Small intestine (tissue), 7 donors: Measurements from ENCODE around the gene MYD88. TPM values are rescaled to one million over a fixed set of nuclear protein-coding genes. Genes with fewer than 3 reads are reported as not detected.

Experiments used
- DNase-seq, 2 donors: peaks; one replicate each; pipeline versions ENCODE4 v3.0.0 to v3.0.0-alpha.2; 2013
- FAIRE-seq: peaks from 2 replicates; lab custom pipeline; 2012; peaks lifted over from hg19 to GRCh38; lab: Jason Lieb, UNC
- H3K27ac ChIP-seq, 3 donors: one replicate each; pipeline ENCODE4 v1.5.1; 2013; ENCODE audit warnings: low read length in 2 of 3, mild to moderate bottlenecking in 2 of 3, control low read depth in 1 of 3, inconsistent platforms in 1 of 3, low read depth in 1 of 3, moderate library complexity in 1 of 3
- H3K27me3 ChIP-seq, 3 donors: one replicate each; pipeline ENCODE4 v1.6.1; 2013; ENCODE audit warnings: low read length in 3 of 3, inconsistent platforms in 1 of 3; ENCODE audit not compliant: control insufficient read depth in 3 of 3, insufficient read depth in 3 of 3
- H3K36me3 ChIP-seq, 3 donors: one replicate each; pipeline ENCODE4 v1.6.1; 2013; ENCODE audit warnings: low read length in 3 of 3, inconsistent platforms in 1 of 3, low read depth in 1 of 3, mild to moderate bottlenecking in 1 of 3, moderate library complexity in 1 of 3; ENCODE audit not compliant: control insufficient read depth in 3 of 3, insufficient read depth in 2 of 3
- H3K4me1 ChIP-seq, 3 donors: one replicate each; pipeline ENCODE4 v1.6.1; 2013; ENCODE audit warnings: low read length in 2 of 3, inconsistent platforms in 1 of 3, low read depth in 1 of 3, mild to moderate bottlenecking in 1 of 3, moderate library complexity in 1 of 3; ENCODE audit not compliant: control insufficient read depth in 3 of 3, insufficient read depth in 2 of 3
- H3K4me3 ChIP-seq, 3 donors: one replicate each; pipeline ENCODE4 v1.5.1; 2013; ENCODE audit warnings: low read length in 3 of 3, control low read depth in 1 of 3, inconsistent platforms in 1 of 3, low read depth in 1 of 3, mild to moderate bottlenecking in 1 of 3, moderate library complexity in 1 of 3
- H3K9me3 ChIP-seq, 2 donors: one replicate each; pipeline ENCODE4 v1.6.1; 2013; ENCODE audit warnings: low read depth in 1 of 2, low read length in 1 of 2; ENCODE audit not compliant: control insufficient read depth in 2 of 2, insufficient read depth in 1 of 2
- WGBS, 3 donors: extraction: QIAGEN DNeasy Blood & Tissue Kit; methylation state at CpG; one replicate each; pipeline ENCODE4 v1.1.7; 2013; 5-methylcytosine and 5-hydroxymethylcytosine counted together
- polyA plus RNA-seq, 4 donors: library from polyadenylated mRNA; stranded (reverse) in 3 of 4; unstranded in 1 of 4; fragments of 200-250 nt in 3 of 4; fragments of 120-200 nt in 1 of 4; gene quantifications; one replicate each; pipeline versions ENCODE4 v1.2.1 to v1.2.3, GENCODE V29; 2013
- donor health status: healthy with polysubstance abuse.
- donor health status: control.
- donor health status: control.
- donor health status: Bipolar disorder and iron deficiency.
- donor health status: healthy.

Gene MYD88
- polyA plus RNA-seq, 4 donors = 30.5 to 62.2 (median 41.8) TPM

DNA sequence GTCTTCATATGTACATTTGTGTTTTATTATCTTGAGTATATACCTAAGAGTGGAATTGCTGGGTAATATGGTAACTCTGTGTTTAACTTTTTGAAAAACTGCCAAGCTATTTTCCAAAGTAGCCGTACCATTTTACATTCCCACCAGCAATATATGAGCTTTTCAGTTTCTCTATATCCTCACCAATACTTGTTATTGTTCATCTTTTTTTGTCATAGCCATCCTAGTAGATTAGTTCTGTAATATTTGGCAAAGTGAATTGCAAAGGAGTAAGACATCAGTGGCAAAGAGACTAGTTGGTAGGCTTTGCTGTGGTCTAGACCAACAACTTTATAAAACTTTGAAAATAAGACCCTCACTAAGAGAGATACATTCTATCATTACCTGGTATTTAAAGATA, 48.3 kb downstream of the MYD88 start:
- DNase-seq = no peak
- no peak overlapping the region for H3K27ac ChIP-seq
- H3K4me3 ChIP-seq = no peak overlapping the region
- FAIRE-seq = no peak
- H3K36me3 ChIP-seq = peaks cover 0 to 13% (median 1%) of the 10 kb centered on the region in 3 donors
- peaks cover 0 to 2% (median 0%) of the 10 kb centered on the region in 3 donors for H3K4me1 ChIP-seq
- no peaks in the 10 kb centered on the region for H3K9me3 ChIP-seq
- 94 to 100% (median 100%) methylated on average over 1 of the region's 1 CpG for WGBS, 3 donors
- no peaks in the 10 kb centered on the region for H3K27me3 ChIP-seq

DNA sequence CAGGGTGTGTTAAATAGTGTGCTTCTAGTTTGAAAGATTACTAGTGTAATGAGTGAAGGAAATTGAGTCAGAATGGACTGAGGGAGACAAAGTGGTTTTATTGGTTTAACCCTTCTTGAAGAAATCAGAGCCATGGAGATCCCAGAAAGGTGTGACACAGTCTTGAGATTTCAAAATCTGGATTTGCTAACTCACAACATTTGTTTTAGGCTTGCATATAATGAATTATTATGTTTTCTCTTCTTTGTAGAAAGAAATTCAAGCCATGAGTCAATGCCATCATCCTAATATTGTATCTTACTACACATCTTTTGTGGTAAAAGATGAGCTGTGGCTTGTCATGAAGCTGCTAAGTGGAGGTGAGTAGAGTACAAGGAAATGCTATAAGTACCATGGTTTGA, 52.0 kb downstream of the MYD88 start:
- H3K9me3 ChIP-seq = no peaks in the 10 kb centered on the region
- no peaks in the 10 kb centered on the region for H3K27me3 ChIP-seq
- no peak overlapping the region for H3K27ac ChIP-seq
- no peak overlapping the region for H3K4me3 ChIP-seq
- DNase-seq = no peak
- H3K36me3 ChIP-seq = peaks cover 0 to 7% (median 6%) of the 10 kb centered on the region in 3 donors
- FAIRE-seq = no peak
- H3K4me1 ChIP-seq = peaks cover 0 to 2% (median 0%) of the 10 kb centered on the region in 3 donors

Other genes with a start within 250 kb of the MYD88 start
- 100 to 1,000 TPM in 3 of 4 donors, 10 to 100 TPM in 1; 57.6 to 266 (median 154) TPM for gene VILL, start 147.9 kb upstream of the MYD88 start, polyA plus RNA-seq
- 10 to 100 TPM in 2 of 4 donors, 1 to 10 TPM in 2; 7.8 to 20.7 (median 12.6) TPM for gene PLCD1, start 109.0 kb upstream of the MYD88 start, polyA plus RNA-seq
- 1 to 10 TPM in 1 of 4 donors, under 1 TPM in 3; 0.19 to 1.5 (median 0.85) TPM for gene DLEC1, start 99.5 kb upstream of the MYD88 start, polyA plus RNA-seq
- gene ACAA1, start 1.5 kb upstream of the MYD88 start, polyA plus RNA-seq = 100 to 1,000 TPM in 3 of 4 donors, 10 to 100 TPM in 1; 59.6 to 443 (median 210) TPM
- gene OXSR1, start 26.9 kb downstream of the MYD88 start, polyA plus RNA-seq = 10 to 100 TPM; 15.3 to 30.5 (median 19.8) TPM
- under 1 TPM in 2 of 4 donors, not detected in 2; 0.15 to 0.18 TPM for gene SLC22A13, start 127.2 kb downstream of the MYD88 start, polyA plus RNA-seq
- under 1 TPM in 3 of 4 donors, not detected in 1; 0.04 to 0.27 (median 0.09) TPM for gene SLC22A14, start 143.6 kb downstream of the MYD88 start, polyA plus RNA-seq
- 10 to 100 TPM in 1 of 4 donors, 1 to 10 TPM in 3; 4.3 to 33.0 (median 5.9) TPM for gene XYLB, start 208.1 kb downstream of the MYD88 start, polyA plus RNA-seq